GM10248 (cell line): Measurements from ENCODE around the gene RASGRF2.

Experiments used
- CTCF ChIA-PET: fragments of 300-600 bp; sonication (Branson Sonifier 250); formaldehyde crosslinking; extraction: SDS; loops from one replicate; lab custom pipeline; 2021; ENCODE audit warnings: antibody characterized with exemption; lab: Yijun Ruan, JAX
- POLR2A ChIA-PET: fragments of 350-650 bp; sonication (Branson Sonifier 250); formaldehyde crosslinking; extraction: SDS; loops from one replicate; lab custom pipeline; 2020; ENCODE audit warnings: antibody characterized with exemption; lab: Yijun Ruan, JAX
- DNase-seq: peaks from one replicate; pipeline ENCODE4 v3.0.0; 2012; ENCODE audit errors: extremely low spot score
- TF ChIP-seq, protein P1 (sequence below): IDR thresholded peaks from 2 replicates; pipeline ENCODE4 v1.5.1; 2012; ENCODE audit warnings: mild to moderate bottlenecking, low read depth; ENCODE audit errors: extremely low read depth, missing control alignments, control extremely low read depth

Gene RASGRF2

GRCh38 chr5:81179959-81180358, 219.8 kb downstream of the RASGRF2 start:
- DNase-seq: no peak
- TF ChIP-seq, protein P1, sequence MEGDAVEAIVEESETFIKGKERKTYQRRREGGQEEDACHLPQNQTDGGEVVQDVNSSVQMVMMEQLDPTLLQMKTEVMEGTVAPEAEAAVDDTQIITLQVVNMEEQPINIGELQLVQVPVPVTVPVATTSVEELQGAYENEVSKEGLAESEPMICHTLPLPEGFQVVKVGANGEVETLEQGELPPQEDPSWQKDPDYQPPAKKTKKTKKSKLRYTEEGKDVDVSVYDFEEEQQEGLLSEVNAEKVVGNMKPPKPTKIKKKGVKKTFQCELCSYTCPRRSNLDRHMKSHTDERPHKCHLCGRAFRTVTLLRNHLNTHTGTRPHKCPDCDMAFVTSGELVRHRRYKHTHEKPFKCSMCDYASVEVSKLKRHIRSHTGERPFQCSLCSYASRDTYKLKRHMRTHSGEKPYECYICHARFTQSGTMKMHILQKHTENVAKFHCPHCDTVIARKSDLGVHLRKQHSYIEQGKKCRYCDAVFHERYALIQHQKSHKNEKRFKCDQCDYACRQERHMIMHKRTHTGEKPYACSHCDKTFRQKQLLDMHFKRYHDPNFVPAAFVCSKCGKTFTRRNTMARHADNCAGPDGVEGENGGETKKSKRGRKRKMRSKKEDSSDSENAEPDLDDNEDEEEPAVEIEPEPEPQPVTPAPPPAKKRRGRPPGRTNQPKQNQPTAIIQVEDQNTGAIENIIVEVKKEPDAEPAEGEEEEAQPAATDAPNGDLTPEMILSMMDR: no peak
- ChIA-PET CTCF (no interaction called here), POLR2A (no interaction called here)

DNA sequence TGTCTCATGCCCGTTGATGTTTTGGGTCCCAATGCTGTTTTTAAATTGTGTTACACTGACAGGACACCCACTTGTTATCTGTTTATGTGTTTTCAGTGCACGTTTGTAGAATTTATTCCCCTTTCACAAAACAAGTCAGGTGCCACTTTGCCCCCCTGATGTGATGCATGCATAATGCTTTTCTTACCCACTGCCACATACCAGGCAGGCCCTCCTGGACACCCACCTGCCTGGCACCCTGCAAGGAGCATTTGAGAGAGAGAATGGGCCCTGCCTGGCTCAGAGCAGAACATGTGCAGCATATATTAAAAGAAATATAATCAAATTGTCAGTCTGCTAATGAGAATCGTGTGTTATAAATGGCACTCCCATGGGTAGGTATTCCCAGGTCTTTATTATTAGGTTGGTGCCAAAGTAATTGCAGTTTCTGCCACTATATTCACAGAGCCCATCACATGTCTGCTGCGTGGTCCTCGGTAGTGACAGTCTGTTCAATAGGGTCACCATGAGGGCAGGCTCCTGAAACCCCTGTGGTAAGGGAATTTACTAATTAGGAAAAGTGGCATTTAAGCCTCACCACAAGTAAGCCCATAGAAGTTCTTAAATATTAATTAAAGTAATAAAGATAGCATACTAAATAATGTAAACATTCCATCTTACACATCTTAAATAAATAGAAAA, 220.8 kb downstream of the RASGRF2 start:
- TF ChIP-seq, protein P1: no peak
- CTCF ChIA-PET: interaction anchor here (2.0 to 4.1 kb wide), 3 partner anchors 12 to 16 kb away, joined by 4 to 30 read pairs (median 15); no protein-coding TSS in a partner anchor
- DNase-seq: no peak
- POLR2A ChIA-PET: no interaction called here

DNA sequence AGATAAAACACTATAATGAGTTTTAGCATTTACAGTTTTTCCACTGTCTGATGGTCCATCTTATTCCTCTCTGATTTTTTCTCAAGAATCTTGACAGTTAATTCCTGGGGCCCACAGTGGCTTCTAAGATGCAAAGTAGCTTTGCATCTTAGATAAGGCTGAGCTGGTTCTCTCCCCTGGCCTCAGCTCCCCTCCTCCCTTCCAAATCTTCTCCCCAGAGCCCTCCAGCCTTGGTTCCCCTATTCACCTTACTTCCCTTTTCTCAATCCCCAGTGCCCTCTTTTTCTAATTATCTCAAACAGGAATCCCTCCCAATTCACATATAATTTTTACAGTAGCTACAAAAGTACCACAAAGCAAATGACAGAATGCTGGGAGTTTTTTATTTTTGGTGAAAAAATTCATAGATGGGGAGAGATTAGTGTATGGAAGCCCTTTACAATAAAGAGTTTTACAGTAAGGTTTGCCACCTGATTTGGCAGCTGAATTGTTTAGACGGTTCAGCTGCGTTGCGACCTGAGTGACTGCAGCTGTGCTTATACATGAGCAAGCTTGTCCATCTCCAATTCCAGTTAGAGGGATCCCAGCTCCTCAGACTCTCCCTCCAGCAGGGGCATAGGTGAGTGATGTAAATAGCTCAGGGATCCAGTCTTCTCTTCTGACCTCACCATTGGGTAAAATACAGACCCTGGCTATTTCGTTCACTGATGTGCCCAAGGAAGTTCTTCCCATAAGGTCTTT, 221.6 kb downstream of the RASGRF2 start:
- ChIA-PET CTCF (interaction anchor here (1.3 to 4.1 kb wide), 6 partner anchors 11 to 465 kb away, joined by 3 to 30 read pairs (median 6); no protein-coding TSS in a partner anchor), POLR2A (no interaction called here)
- TF ChIP-seq, protein P1: no peak
- DNase-seq: no peak

GRCh38 chr5:81182396-81183390, 222.5 kb downstream of the RASGRF2 start:
- POLR2A ChIA-PET: no interaction called here
- CTCF ChIA-PET: interaction anchor here (1.0 to 4.1 kb wide), 9 partner anchors 10 to 466 kb away, joined by 3 to 30 read pairs (median 4); no protein-coding TSS in a partner anchor
- DNase-seq: no peak
- TF ChIP-seq, protein P1: no peak

GRCh38 chr5:81183811-81184748, 223.9 kb downstream of the RASGRF2 start:
- TF ChIP-seq, protein P1: no peak
- CTCF ChIA-PET: interaction anchor here (1.0 to 4.1 kb wide), 6 partner anchors 8 to 76 kb away, joined by 3 to 30 read pairs (median 8); no protein-coding TSS in a partner anchor
- no peak for DNase-seq
- POLR2A ChIA-PET: no interaction called here
